ENCODE results near the gene VEPH1.

- TF ChIP-seq CTCF (conservative IDR thresholded peaks at IDR 0.05; ENCODE audit: low read depth, low read length) (no peak), EZH2 (IDR thresholded peaks at IDR 0.05; ENCODE audit: low read length, unreplicated experiment) (no peak), EZH2phosphoT487 (IDR thresholded peaks at IDR 0.05; ENCODE audit: borderline replicate concordance, low read length) (no peak)
Measured at GRCh38 chr3:157464321-157464720, 38.9 kb downstream of the VEPH1 start.

Measured in PC-3 (cell line).